Activated T-helper 2 cell treated with anti-CD3 and anti-CD28 coated beads, Interferon-gamma antibody, Interleukin-2, Interleukin-4, amounts not matched to agents 10 μg/mL and 5 μg/mL and 100 μg/mL, durations not matched to agents 14 hours and 24 hours and 36 hours (primary cell): ENCODE measurements around the gene SYNDIG1. TPM values are rescaled to one million over a fixed set of nuclear protein-coding genes. Genes with fewer than 3 reads are reported as not detected.

ENCODE experiments used
- DNase-seq: peaks from one replicate; pipeline ENCODE4 v3.0.0; 2021; ENCODE audit warnings: low spot score
- H3K27ac Mint-ChIP-seq: one replicate; pipeline ENCODE4 v1.8.0; 2021; ENCODE audit warnings: mixed read lengths
- H3K27me3 Mint-ChIP-seq: one replicate; pipeline ENCODE4 v1.8.0; 2021; ENCODE audit warnings: low read depth, mixed read lengths
- H3K36me3 Mint-ChIP-seq: one replicate; pipeline ENCODE4 v1.8.0; 2021; ENCODE audit warnings: low read depth, mixed read lengths
- H3K4me1 Mint-ChIP-seq: one replicate; pipeline ENCODE4 v1.8.0; 2021; ENCODE audit warnings: low read depth, mixed read lengths
- H3K4me3 Mint-ChIP-seq: one replicate; pipeline ENCODE4 v1.8.0; 2021; ENCODE audit warnings: low read depth, mild to moderate bottlenecking, moderate library complexity, mixed read lengths
- H3K9me3 Mint-ChIP-seq: one replicate; pipeline ENCODE4 v1.8.0; 2021; ENCODE audit warnings: mixed read lengths
- intact Hi-C: fragments of 100-400 bp; cut with micrococcal nuclease; formaldehyde crosslinking; loops from one replicate; pipeline ENCODE4 v1.15.1; 2023
- total RNA-seq: library from RNA; stranded (reverse); gene quantifications from 2 replicates; pipeline ENCODE4 v1.2.3, GENCODE V29; 2022

SYNDIG1 gene
- total RNA-seq, 1 donor from 2014 or later: not detected

DNA sequence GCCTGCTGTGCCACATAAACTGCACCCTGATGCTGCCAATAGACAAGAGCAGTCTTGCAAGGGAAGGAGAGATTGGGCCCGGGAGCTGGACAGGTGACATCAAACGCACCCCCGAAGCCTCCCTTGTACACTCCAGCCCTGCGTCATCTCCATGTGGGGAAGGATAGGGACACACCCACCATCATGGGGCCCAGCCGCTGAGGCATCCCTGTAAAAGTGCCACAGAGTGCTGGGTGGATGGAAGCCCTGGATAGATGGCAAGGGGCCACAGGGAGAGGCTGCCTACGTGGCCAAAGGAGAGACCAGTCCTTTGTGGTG, 117.1 kb downstream of the SYNDIG1 start:
- Mint-ChIP-seq H3K27me3 (no peaks in the 10 kb centered on the region), H3K4me3 (no peak overlapping the region), H3K36me3 (no peaks in the 10 kb centered on the region), H3K27ac (no peak overlapping the region), H3K4me1 (no peaks in the 10 kb centered on the region), H3K9me3 (no peaks in the 10 kb centered on the region)
- intact Hi-C loops: no loop called here
- no peak for DNase-seq

GRCh38 chr20:24587384-24588046, 118.1 kb downstream of the SYNDIG1 start:
- Mint-ChIP-seq H3K27me3 (no peaks in the 10 kb centered on the region), H3K9me3 (no peaks in the 10 kb centered on the region), H3K4me3 (no peak overlapping the region), H3K36me3 (no peaks in the 10 kb centered on the region), H3K27ac (no peak overlapping the region), H3K4me1 (no peaks in the 10 kb centered on the region)
- intact Hi-C loops: no loop called here
- DNase-seq: no peak

DNA sequence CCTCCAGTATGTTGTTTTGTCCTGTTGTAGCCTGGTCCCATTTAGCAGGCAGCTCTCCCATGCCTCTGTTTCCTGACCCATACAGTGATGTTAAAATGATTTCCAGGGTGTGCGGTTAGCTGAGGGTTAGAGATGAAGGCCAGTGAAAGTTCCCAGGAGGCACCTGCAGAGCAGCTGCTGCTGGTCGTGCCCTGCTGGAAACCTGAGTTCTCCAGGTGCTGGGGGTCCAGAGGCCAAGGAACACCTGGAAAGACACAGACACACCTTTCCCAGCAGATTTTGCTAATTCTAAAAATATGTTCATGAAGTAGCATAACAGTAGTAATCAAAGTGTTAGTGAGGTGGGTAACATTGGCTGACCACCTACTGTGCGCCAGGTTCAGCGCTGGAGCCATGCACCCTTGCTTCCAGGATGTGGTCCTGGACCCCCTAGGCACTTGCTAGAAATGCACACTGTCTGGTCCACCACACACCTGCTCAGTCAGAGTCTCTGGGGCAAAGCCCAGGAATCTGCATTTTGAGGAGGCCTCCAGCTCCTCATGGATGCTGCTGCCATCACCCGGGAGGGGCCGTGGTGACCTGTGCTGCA, 118.7 kb downstream of the SYNDIG1 start:
- Mint-ChIP-seq H3K36me3 (no peaks in the 10 kb centered on the region), H3K27ac (no peak overlapping the region), H3K9me3 (no peaks in the 10 kb centered on the region), H3K27me3 (no peaks in the 10 kb centered on the region), H3K4me1 (no peaks in the 10 kb centered on the region), H3K4me3 (no peak overlapping the region)
- no peak for DNase-seq
- intact Hi-C loops: no loop called here

DNA sequence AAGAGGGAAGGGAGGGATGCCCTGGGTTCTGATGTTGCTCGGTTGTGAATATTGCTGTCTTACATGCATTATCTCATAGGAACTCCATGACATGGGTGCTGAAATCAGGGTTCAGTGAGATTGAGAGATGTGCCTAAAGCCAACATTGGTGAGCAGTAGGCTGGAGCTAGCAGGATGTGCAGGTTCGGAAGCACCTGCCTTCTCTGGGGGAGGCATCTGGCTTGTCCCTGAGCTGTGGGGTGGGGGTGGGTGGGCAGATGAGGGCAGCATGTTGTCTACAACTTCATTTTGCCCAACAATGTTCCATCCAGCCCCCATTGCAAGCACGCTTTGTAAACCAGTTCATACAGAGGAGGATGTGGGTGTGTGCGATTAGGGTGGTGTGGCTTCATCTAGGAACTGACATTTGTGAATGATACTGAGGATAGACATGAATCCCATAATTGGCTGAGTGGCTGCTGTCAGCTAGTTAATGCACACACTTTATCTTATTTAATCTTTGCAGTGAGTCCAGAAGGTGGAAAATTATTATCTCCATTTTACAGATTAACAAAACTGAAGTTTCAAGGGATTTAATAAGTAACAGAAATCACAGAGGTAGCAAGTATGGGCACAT, 119.4 kb downstream of the SYNDIG1 start:
- H3K9me3 Mint-ChIP-seq: no peaks in the 10 kb centered on the region
- H3K4me3 Mint-ChIP-seq: no peak overlapping the region
- intact Hi-C loops: no loop called here
- H3K36me3 Mint-ChIP-seq: no peaks in the 10 kb centered on the region
- DNase-seq: no peak
- no peaks in the 10 kb centered on the region for H3K27me3 Mint-ChIP-seq
- no peak overlapping the region for H3K27ac Mint-ChIP-seq
- H3K4me1 Mint-ChIP-seq: no peaks in the 10 kb centered on the region

DNA sequence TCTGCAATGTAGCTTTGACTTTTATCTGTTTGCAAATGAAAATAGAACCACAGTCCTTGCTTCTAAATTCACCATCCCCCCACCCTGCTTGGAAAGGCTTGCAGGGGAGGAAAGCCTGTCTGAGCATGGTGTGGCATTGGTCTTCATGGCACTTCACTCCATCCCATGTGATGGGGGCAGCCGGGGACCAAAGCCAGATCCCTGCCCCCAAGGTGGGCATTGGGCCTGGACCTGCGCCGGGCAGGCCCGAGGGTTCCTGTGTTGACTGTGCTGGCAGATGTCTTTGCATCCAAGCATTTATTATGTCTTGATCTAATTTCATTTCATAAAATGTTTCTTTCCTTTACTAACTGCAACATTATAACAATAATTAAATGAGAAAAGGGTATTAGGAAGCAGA, 120.0 kb downstream of the SYNDIG1 start:
- DNase-seq: no peak
- H3K36me3 Mint-ChIP-seq: no peaks in the 10 kb centered on the region
- H3K4me1 Mint-ChIP-seq: no peaks in the 10 kb centered on the region
- no peaks in the 10 kb centered on the region for H3K27me3 Mint-ChIP-seq
- intact Hi-C loops: no loop called here
- H3K9me3 Mint-ChIP-seq: no peaks in the 10 kb centered on the region
- no peak overlapping the region for H3K27ac Mint-ChIP-seq
- no peak overlapping the region for H3K4me3 Mint-ChIP-seq

GRCh38 chr20:24589815-24590177, 120.4 kb downstream of the SYNDIG1 start:
- Mint-ChIP-seq H3K27me3 (no peaks in the 10 kb centered on the region), H3K4me1 (no peaks in the 10 kb centered on the region), H3K27ac (no peak overlapping the region), H3K4me3 (no peak overlapping the region), H3K36me3 (no peaks in the 10 kb centered on the region), H3K9me3 (no peaks in the 10 kb centered on the region)
- intact Hi-C loops: no loop called here
- DNase-seq: no peak

GRCh38 chr20:24590178-24590982, 121.0 kb downstream of the SYNDIG1 start:
- Mint-ChIP-seq H3K27me3 (no peaks in the 10 kb centered on the region), H3K9me3 (no peaks in the 10 kb centered on the region), H3K36me3 (no peaks in the 10 kb centered on the region), H3K4me3 (no peak overlapping the region), H3K4me1 (no peaks in the 10 kb centered on the region), H3K27ac (no peak overlapping the region)
- DNase-seq: no peak
- intact Hi-C loops: no loop called here

DNA sequence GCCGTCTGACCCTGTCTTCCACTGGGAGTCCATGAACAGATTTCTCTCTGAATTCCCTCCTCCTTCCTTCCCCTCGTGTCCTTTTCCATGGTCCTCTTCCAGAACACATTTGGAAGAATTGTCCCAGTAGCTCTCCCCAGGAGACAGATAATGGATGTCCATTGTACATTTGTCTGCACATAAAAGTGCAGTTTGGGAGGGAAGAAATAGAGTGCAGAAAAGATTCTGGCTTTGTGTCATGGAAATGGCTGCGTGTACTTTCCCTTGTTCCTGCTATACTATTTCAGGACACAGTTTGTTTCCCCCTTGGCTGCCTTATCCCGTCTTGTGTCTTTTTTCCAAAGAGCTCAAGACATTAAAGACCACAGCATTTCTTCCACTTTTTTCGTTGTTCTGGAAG, 127.6 kb downstream of the SYNDIG1 start:
- Mint-ChIP-seq H3K36me3 (no peaks in the 10 kb centered on the region), H3K4me1 (no peaks in the 10 kb centered on the region), H3K9me3 (peaks cover 10% of the 10 kb centered on the region), H3K4me3 (no peak overlapping the region), H3K27me3 (peaks cover 5% of the 10 kb centered on the region), H3K27ac (no peak overlapping the region)
- intact Hi-C loops: no loop called here
- DNase-seq: no peak

DNA sequence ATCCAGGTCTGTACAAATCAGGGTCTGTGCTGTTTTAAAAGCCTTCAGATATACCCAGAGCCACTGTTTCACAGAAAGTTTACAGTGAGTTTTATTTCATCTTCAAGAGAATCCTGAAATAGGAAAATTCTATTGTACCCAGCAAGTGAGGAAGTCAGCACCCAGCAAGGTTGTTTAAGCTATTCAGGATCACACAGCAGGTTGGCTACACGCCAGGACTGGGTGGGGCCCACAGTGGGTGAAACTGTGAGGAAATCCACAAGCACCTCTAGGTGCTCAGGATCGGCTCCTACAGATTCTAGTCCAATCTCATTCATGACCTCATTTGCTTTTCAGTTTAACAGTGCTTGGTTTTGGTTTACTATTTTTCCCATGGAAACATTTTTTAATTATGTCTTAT, 128.9 kb downstream of the SYNDIG1 start:
- no peak overlapping the region for H3K4me3 Mint-ChIP-seq
- intact Hi-C loops: no loop called here

DNA sequence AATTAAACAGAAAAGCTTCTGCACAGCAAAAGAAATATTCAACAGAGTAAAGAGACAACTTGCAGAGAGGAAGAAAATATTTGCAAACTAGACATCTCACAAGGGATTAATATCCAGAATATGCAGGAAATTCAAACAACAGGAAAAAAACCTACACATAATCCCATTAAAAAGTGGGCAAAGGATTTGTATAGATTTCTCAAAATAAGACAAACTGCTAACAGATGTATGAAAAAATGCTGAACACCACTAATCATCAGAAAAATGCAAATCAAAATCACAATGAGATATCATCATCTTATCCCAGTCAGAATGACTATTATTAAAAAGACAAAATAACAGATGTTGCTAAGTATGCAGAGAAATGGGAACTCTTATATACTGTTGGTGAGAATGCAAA, 129.6 kb downstream of the SYNDIG1 start:
- no peaks in the 10 kb centered on the region for H3K4me1 Mint-ChIP-seq
- DNase-seq: no peak
- peaks cover 10% of the 10 kb centered on the region for H3K9me3 Mint-ChIP-seq
- H3K4me3 Mint-ChIP-seq: no peak overlapping the region
- no peaks in the 10 kb centered on the region for H3K36me3 Mint-ChIP-seq
- no peak overlapping the region for H3K27ac Mint-ChIP-seq
- intact Hi-C loops: no loop called here
- peaks cover 5% of the 10 kb centered on the region for H3K27me3 Mint-ChIP-seq

More for the DNA sequence above, 128.9 kb downstream of the SYNDIG1 start:
- H3K36me3 Mint-ChIP-seq: no peaks in the 10 kb centered on the region
- H3K27me3 Mint-ChIP-seq: peaks cover 5% of the 10 kb centered on the region
- no peaks in the 10 kb centered on the region for H3K4me1 Mint-ChIP-seq
- H3K9me3 Mint-ChIP-seq: peaks cover 10% of the 10 kb centered on the region
- no peak overlapping the region for H3K27ac Mint-ChIP-seq
- no peak for DNase-seq

GRCh38 chr20:24600012-24600411, 130.6 kb downstream of the SYNDIG1 start:
- no peak overlapping the region for H3K27ac Mint-ChIP-seq
- H3K36me3 Mint-ChIP-seq: no peaks in the 10 kb centered on the region
- DNase-seq: no peak
- no peak overlapping the region for H3K4me3 Mint-ChIP-seq
- H3K9me3 Mint-ChIP-seq: peaks cover 10% of the 10 kb centered on the region
- H3K27me3 Mint-ChIP-seq: peaks cover 5% of the 10 kb centered on the region
- intact Hi-C loops: no loop called here
- no peaks in the 10 kb centered on the region for H3K4me1 Mint-ChIP-seq

- Mint-ChIP-seq H3K36me3 (no peaks in the 10 kb centered on the region), H3K9me3 (peaks cover 10% of the 10 kb centered on the region), H3K27ac (no peak overlapping the region), H3K4me1 (no peaks in the 10 kb centered on the region), H3K27me3 (peaks cover 5% of the 10 kb centered on the region), H3K4me3 (no peak overlapping the region)
- intact Hi-C loops: no loop called here
- no peak for DNase-seq
Measured at GRCh38 chr20:24603454-24603853, 134.0 kb downstream of the SYNDIG1 start.
